H1 (cell line): Measurements from ENCODE around the gene HILPDA. TPM values are rescaled to one million over a fixed set of nuclear protein-coding genes. Genes with fewer than 3 reads are reported as not detected.

Source experiments
- CTCF ChIA-PET: fragments of 300-600 bp; sonication (Branson Sonifier 250); formaldehyde crosslinking; loops from one replicate; lab custom pipeline; 2021; ENCODE audit not compliant: partially characterized antibody; lab: Charles Lee
- POLR2A ChIA-PET: fragments of 300-600 bp; sonication (Branson Sonifier 250); formaldehyde crosslinking; loops from one replicate; lab custom pipeline; 2021; ENCODE audit warnings: inconsistent platforms; ENCODE audit not compliant: partially characterized antibody; lab: Charles Lee
- DNase-seq, 2 experiments: peaks; one replicate each; pipeline versions ENCODE4 v3.0.0 to v3.0.0-alpha.2; 2010 to 2022; ENCODE audit warnings: low spot score in 2 of 2, low read depth in 1 of 2, mixed read lengths in 1 of 2
- FAIRE-seq: peaks from 2 replicates; lab custom pipeline; 2011; peaks lifted over from hg19 to GRCh38; lab: Jason Lieb, UNC
- H2AFZ ChIP-seq: 2 replicates; pipeline ENCODE4 v1.8.1; 2012; ENCODE audit warnings: low read length, inconsistent platforms
- H2AK5ac ChIP-seq: 2 replicates; pipeline ENCODE4 v1.6.1; 2013; ENCODE audit warnings: low read depth, low read length
- H2BK120ac ChIP-seq: replicated peaks from 2 replicates; pipeline ENCODE3; 2013; ENCODE audit warnings: low read depth, low read length, inconsistent platforms
- H2BK12ac ChIP-seq: 2 replicates; pipeline ENCODE4 v1.6.1; 2013; ENCODE audit warnings: low read depth, low read length
- H2BK15ac ChIP-seq: 2 replicates; pipeline ENCODE4 v1.6.1; 2013; ENCODE audit warnings: low read length
- H2BK20ac ChIP-seq: 2 replicates; pipeline ENCODE4 v1.6.1; 2013; ENCODE audit warnings: low read length
- H2BK5ac ChIP-seq: 2 replicates; pipeline ENCODE4 v1.6.1; 2013; ENCODE audit warnings: low read depth, low read length
- H3K14ac ChIP-seq: 2 replicates; pipeline ENCODE4 v1.6.1; 2013; ENCODE audit warnings: inconsistent platforms; ENCODE audit not compliant: insufficient read length
- H3K18ac ChIP-seq: 2 replicates; pipeline ENCODE4 v1.6.1; 2013; ENCODE audit warnings: low read length; ENCODE audit errors: extremely low read depth
- H3K23ac ChIP-seq: 2 replicates; pipeline ENCODE4 v1.6.1; 2013; ENCODE audit warnings: inconsistent platforms; ENCODE audit not compliant: insufficient read length
- H3K23me2 ChIP-seq: 2 replicates; pipeline ENCODE4 v1.6.1; 2013; ENCODE audit warnings: low read depth, low read length
- H3K27ac ChIP-seq: 2 replicates; pipeline ENCODE4 v1.6.1; 2011; ENCODE audit warnings: low read depth, low read length, inconsistent platforms
- H3K27me3 ChIP-seq, 4 experiments: replicated peaks in 1 of 4; 1 replicate in 1 of 4; 2 replicates in 3 of 4; pipeline versions ENCODE4 v1.6.1 to v1.8.1; 2011 to 2013; ENCODE audit warnings: low read length in 3 of 4, mild to moderate bottlenecking in 3 of 4, inconsistent platforms in 2 of 4, mixed read lengths in 2 of 4, moderate library complexity in 1 of 4; ENCODE audit not compliant: control insufficient read depth in 3 of 4, insufficient read depth in 3 of 4; ENCODE audit errors: extremely low read depth in 1 of 4
- H3K36me3 ChIP-seq, 4 experiments: 2 replicates each; pipeline versions ENCODE4 v1.6.1 to v1.8.1; 2011 to 2013; ENCODE audit warnings: mild to moderate bottlenecking in 4 of 4, low read length in 3 of 4, moderate library complexity in 2 of 4, control low read depth in 1 of 4, inconsistent platforms in 1 of 4; ENCODE audit not compliant: insufficient read depth in 4 of 4, control insufficient read depth in 2 of 4
- H3K4ac ChIP-seq: replicated peaks from 2 replicates; pipeline ENCODE3; 2013; ENCODE audit warnings: low read length, low read depth, mixed read lengths, inconsistent platforms; ENCODE audit not compliant: insufficient read length
- H3K4me1 ChIP-seq, 4 experiments: replicated peaks in 1 of 4; 1 replicate in 1 of 4; 2 replicates in 3 of 4; pipeline versions ENCODE4 v1.6.1 to v1.8.1; 2011 to 2013; ENCODE audit warnings: low read length in 3 of 4, inconsistent platforms in 2 of 4, mixed read lengths in 1 of 4; ENCODE audit not compliant: insufficient read depth in 4 of 4, control insufficient read depth in 3 of 4
- H3K4me2 ChIP-seq, 2 experiments: 2 replicates each; pipeline versions ENCODE4 v1.6.1 to v1.8.1; 2011 to 2013; ENCODE audit warnings: low read depth in 2 of 2, low read length in 2 of 2, control low read depth in 1 of 2, inconsistent platforms in 1 of 2, mild to moderate bottlenecking in 1 of 2; ENCODE audit not compliant: insufficient read depth in 1 of 2
- H3K4me3 ChIP-seq, 4 experiments: fragments of 200-600, 300-600 bp in 1 of 4; sonication (generic), shearing (Covaris generic), sonication (Bioruptor Twin) in 1 of 4; 2 replicates each; pipeline versions ENCODE4 v1.5.1 to v1.8.1; 2011 to 2016; ENCODE audit warnings: low read length in 4 of 4, low read depth in 3 of 4, control low read depth in 2 of 4, inconsistent platforms in 2 of 4, mild to moderate bottlenecking in 2 of 4, mixed read lengths in 1 of 4, moderate library complexity in 1 of 4; ENCODE audit not compliant: insufficient read depth in 2 of 4; ENCODE audit errors: extremely low read depth in 1 of 4
- H3K56ac ChIP-seq: replicated peaks from 2 replicates; pipeline ENCODE3; 2013; ENCODE audit warnings: low read depth, mild to moderate bottlenecking, mixed read lengths, low read length, inconsistent platforms; ENCODE audit not compliant: insufficient read length
- H3K79me1 ChIP-seq: 2 replicates; pipeline ENCODE4 v1.6.1; 2013; ENCODE audit warnings: low read depth, low read length, control low read depth
- H3K79me2 ChIP-seq, 2 experiments: 2 replicates each; pipeline versions ENCODE4 v1.6.1 to v1.8.1; 2012 to 2013; ENCODE audit warnings: low read length in 2 of 2, mild to moderate bottlenecking in 2 of 2, inconsistent platforms in 1 of 2; ENCODE audit not compliant: insufficient read depth in 2 of 2, control insufficient read depth in 1 of 2
- H3K9ac ChIP-seq, 4 experiments: replicated peaks in 1 of 4; 1 replicate in 1 of 4; 2 replicates in 3 of 4; pipeline versions ENCODE4 v1.6.1 to v1.8.1; 2011 to 2013; ENCODE audit warnings: low read depth in 3 of 4, low read length in 3 of 4, control low read depth in 2 of 4, mild to moderate bottlenecking in 2 of 4, moderate library complexity in 2 of 4, inconsistent platforms in 1 of 4; ENCODE audit errors: extremely low read depth in 1 of 4
- H3K9me3 ChIP-seq, 2 experiments: 2 replicates each; pipeline versions ENCODE4 v1.6.1 to v1.8.1; 2012 to 2013; ENCODE audit warnings: mild to moderate bottlenecking in 2 of 2, moderate library complexity in 2 of 2, control low read depth in 1 of 2, inconsistent platforms in 1 of 2, low read depth in 1 of 2, low read length in 1 of 2, mixed read lengths in 1 of 2; ENCODE audit not compliant: insufficient read depth in 2 of 2
- H4K20me1 ChIP-seq, 2 experiments: replicated peaks in 1 of 2; 2 replicates each; pipeline versions ENCODE3 to v1.8.1; 2011 to 2013; ENCODE audit warnings: inconsistent platforms in 2 of 2, low read length in 2 of 2, mild to moderate bottlenecking in 1 of 2; ENCODE audit not compliant: insufficient read depth in 2 of 2, control insufficient read depth in 1 of 2
- H4K5ac ChIP-seq: 2 replicates; pipeline ENCODE4 v1.6.1; 2013; ENCODE audit warnings: low read length, low read depth, mixed read lengths, inconsistent platforms; ENCODE audit not compliant: insufficient read length
- H4K8ac ChIP-seq: 2 replicates; pipeline ENCODE4 v1.8.0; 2013; ENCODE audit warnings: mild to moderate bottlenecking, moderate library complexity, low read length, inconsistent platforms; ENCODE audit not compliant: insufficient read depth; ENCODE audit errors: extremely low read depth
- H4K91ac ChIP-seq: replicated peaks from 2 replicates; pipeline ENCODE3; 2013; ENCODE audit warnings: low read length, mixed read lengths, inconsistent platforms; ENCODE audit not compliant: insufficient read length
- HDAC2 ChIP-seq, 2 experiments: fragments of 300-600 bp in 1 of 2; sonication (generic) in 1 of 2; IDR thresholded peaks; 2 replicates each; pipeline ENCODE4 v1.6.1; 2011 to 2012; ENCODE audit warnings: low read depth in 2 of 2, low read length in 2 of 2, mild to moderate bottlenecking in 2 of 2, moderate library complexity in 2 of 2, borderline replicate concordance in 1 of 2, inconsistent platforms in 1 of 2
- SUZ12 ChIP-seq: fragments of 200-600 bp; sonication (generic); IDR thresholded peaks from 2 replicates; pipeline ENCODE4 v1.6.1; 2012; ENCODE audit warnings: mild to moderate bottlenecking, inconsistent platforms, low read length, moderate library complexity, mixed read lengths
- WGBS, 2 experiments: shearing (Covaris generic) in 1 of 2; methylation state at CpG; one replicate each; pipeline versions ENCODE4 v1.1.6 to v1.1.7; 2013 to 2015; ENCODE audit warnings: low lambda C conversion rate in 2 of 2, mixed read lengths in 2 of 2, inconsistent platforms in 1 of 2, low coverage in 1 of 2, missing lambda C conversion rate in 1 of 2; ENCODE audit not compliant: insufficient replicate concordance in 2 of 2, insufficient coverage in 1 of 2, insufficient read length in 1 of 2; ENCODE audit errors: extremely low coverage in 1 of 2, missing lambda C conversion rate in 1 of 2; 5-methylcytosine and 5-hydroxymethylcytosine counted together
- polyA plus RNA-seq, 7 experiments: library from polyadenylated mRNA; depleted of rRNA in 3 of 7; stranded (reverse) in 5 of 7; unstranded in 2 of 7; fragments of >200 nt in 5 of 7; fragments of 200-250 nt in 2 of 7; gene quantifications; 1 replicate in 5 of 7; 2 replicates in 1 of 7; 4 replicates in 1 of 7; pipeline versions ENCODE4 v1.2.1 to v1.2.3, GENCODE V29; 2011 to 2013; ENCODE audit warnings: missing spikeins in 2 of 7, mixed read lengths in 2 of 7
- total RNA-seq: library from RNA; stranded (reverse); fragmentation: NEBNext Ultra II Directional; extraction: Animal tissue kit (Norgen Biotek cat#: 25700); gene quantifications from 2 replicates; pipeline ENCODE4 v1.2.1, GENCODE V29; 2021

Gene HILPDA
- total and polyA plus RNA-seq, 2 of the 8 experiments (the other 6 are each of a cell fraction or from before 2014, with no cell fraction given) = 35.6 to 80.0 TPM

- Histone ChIP-seq H3K79me2 (peaks cover 0 to 60% of the 10 kb centered on the region in 2 experiments; a peak in 3 of 4 replicates), H3K27me3 (no peaks in the 10 kb centered on the region; a peak in 2 of 7 replicates), H2BK120ac (no peak overlapping the region), H3K4me3 (no peak overlapping the region), H3K23me2 (peaks cover 9% of the 10 kb centered on the region; the same call in 1 of the 2 replicates), H2BK5ac (no peak overlapping the region), H4K5ac (no peak overlapping the region), H3K56ac (no peak overlapping the region), H4K91ac (no peak overlapping the region), H3K4me2 (no peak overlapping the region; a peak in 2 of 4 replicates), H3K79me1 (peaks cover 9% of the 10 kb centered on the region), H3K9me3 (peaks cover 0 to 10% of the 10 kb centered on the region in 2 experiments; a peak in 2 of 4 replicates), H3K14ac (no peak overlapping the region), H3K23ac (no peak overlapping the region), H3K9ac (peak overlapping the region in 2 of 4 experiments; percentile 10; a peak in 2 of 7 replicates), H2AFZ (no peak overlapping the region), H3K27ac (no peak overlapping the region), H2BK12ac (no peak overlapping the region), H2AK5ac (no peak overlapping the region), H3K36me3 (peaks cover 3 to 23% (median 9%) of the 10 kb centered on the region in 4 experiments; a peak in 6 of 8 replicates), H3K18ac (no peak overlapping the region), H4K8ac (no peak overlapping the region), H3K4me1 (peaks cover 7 to 20% (median 12%) of the 10 kb centered on the region in 4 experiments), H2BK20ac (no peak overlapping the region), H2BK15ac (no peak overlapping the region), H3K4ac (no peak overlapping the region), H4K20me1 (peaks cover 4 to 8% of the 10 kb centered on the region in 2 experiments)
- no peak for DNase-seq
- no peak for FAIRE-seq
- ChIA-PET CTCF (interaction anchor here (0.7 to 4.5 kb wide), 14 partner anchors 10 to 370 kb away, joined by 3 to 477 read pairs (median 8); partner anchors contain the start of gene IMPDH1), POLR2A (interaction anchor here (0.9 to 1.6 kb wide), 9 partner anchors 10 to 409 kb away, joined by 3 to 15 read pairs (median 5); no protein-coding TSS in a partner anchor)
- 92% methylated on average over 3 of the region's 3 CpGs; no CpG with 5 or more reads in 1 of the 2 experiments for WGBS, 2 experiments
- no peak for TF ChIP-seq HDAC2 (IDR thresholded peaks at IDR 0.05; ENCODE audit: borderline replicate concordance in 1 of 2, low read depth in 2 of 2, low read length in 2 of 2)
- no peak for TF ChIP-seq SUZ12
These were observed 3.3 kb downstream of the HILPDA start for GRCh38 chr7:128458956-128459355.
